WTC11 (cell line): ENCODE measurements around the gene CDK11A. TPM values are rescaled to one million over a fixed set of nuclear protein-coding genes. Genes with fewer than 3 reads are reported as not detected.

Source experiments
- ATAC-seq: fragments of 200-7000 bp; cut with Tn5 transposase; 2 replicates; pipeline ENCODE4 v1.10.0; 2021; ENCODE audit warnings: mild to moderate bottlenecking, moderate library complexity
- CTCF ChIA-PET: fragments of 300-600 bp; sonication (Branson Sonifier 250); formaldehyde crosslinking; loops from one replicate; lab custom pipeline; 2021; ENCODE audit warnings: antibody characterized with exemption; lab: Charles Lee
- POLR2A ChIA-PET: fragments of 350-600 bp; sonication (Branson Sonifier 250); formaldehyde crosslinking; loops from one replicate; lab custom pipeline; 2021; ENCODE audit warnings: antibody characterized with exemption; lab: Charles Lee
- DNase-seq: peaks from one replicate; pipeline ENCODE4 v3.0.0; 2021; ENCODE audit warnings: low spot score
- H3K27ac Mint-ChIP-seq: 2 replicates; pipeline ENCODE4 v1.8.0; 2021; ENCODE audit warnings: mixed read lengths
- H3K27me3 Mint-ChIP-seq: 2 replicates; pipeline ENCODE4 v1.8.0; 2021; ENCODE audit warnings: low read depth, mild to moderate bottlenecking, moderate library complexity, mixed read lengths
- H3K36me3 Mint-ChIP-seq: 2 replicates; pipeline ENCODE4 v1.8.0; 2021; ENCODE audit warnings: mixed read lengths
- H3K4me1 Mint-ChIP-seq: 2 replicates; pipeline ENCODE4 v1.8.0; 2022; ENCODE audit warnings: mixed read lengths
- H3K4me3 Mint-ChIP-seq: 2 replicates; pipeline ENCODE4 v1.8.0; 2021; ENCODE audit warnings: mild to moderate bottlenecking, moderate library complexity, mixed read lengths
- H3K9me3 Mint-ChIP-seq: 2 replicates; pipeline ENCODE4 v1.8.0; 2021; ENCODE audit warnings: mixed read lengths
- EMX1 ChIP-seq: fragments of 250-450 bp; sonication (Bioruptor Pico); IDR thresholded peaks from 2 replicates; pipeline ENCODE4 v1.8.0; 2021; ENCODE audit warnings: mild to moderate bottlenecking
- FOXP4 ChIP-seq: sonication (generic); formaldehyde crosslinking; IDR thresholded peaks from 2 replicates; pipeline ENCODE4 v1.8.0; 2022; ENCODE audit warnings: mild to moderate bottlenecking, missing genetic modification reagents
- KAT7 ChIP-seq: sonication (generic); formaldehyde crosslinking; IDR thresholded peaks from 2 replicates; pipeline ENCODE4 v1.8.1; 2023; ENCODE audit warnings: missing genetic modification reagents, mild to moderate bottlenecking, borderline replicate concordance
- MXD4 ChIP-seq: fragments of 250-450 bp; sonication (Bioruptor Pico); IDR thresholded peaks from 2 replicates; pipeline ENCODE4 v1.8.0; 2021; ENCODE audit warnings: mild to moderate bottlenecking, moderate library complexity, borderline replicate concordance
- NFATC4 ChIP-seq: fragments of 250-450 bp; sonication (Bioruptor Pico); IDR thresholded peaks from 2 replicates; pipeline ENCODE4 v1.9.0; 2021; ENCODE audit warnings: mild to moderate bottlenecking
- OVOL2 ChIP-seq: fragments of 250-450 bp; sonication (Bioruptor Pico); IDR thresholded peaks from 2 replicates; pipeline ENCODE4 v1.9.0; 2021; ENCODE audit warnings: mild to moderate bottlenecking, borderline replicate concordance
- RORB ChIP-seq: fragments of 250-450 bp; sonication (Bioruptor Pico); IDR thresholded peaks from 2 replicates; pipeline ENCODE4 v1.9.0; 2021; ENCODE audit warnings: mild to moderate bottlenecking
- TCF7 ChIP-seq: sonication (generic); formaldehyde crosslinking; IDR thresholded peaks from 2 replicates; pipeline ENCODE4 v1.8.0; 2022; ENCODE audit warnings: mild to moderate bottlenecking, low read depth, missing genetic modification reagents, moderate library complexity
- USF2 ChIP-seq: sonication (generic); formaldehyde crosslinking; IDR thresholded peaks from 2 replicates; pipeline ENCODE4 v1.8.1; 2023; ENCODE audit warnings: mild to moderate bottlenecking, missing genetic modification reagents, moderate library complexity
- ZNF317 ChIP-seq: sonication (generic); formaldehyde crosslinking; IDR thresholded peaks from 2 replicates; pipeline ENCODE4 v1.8.1; 2023; ENCODE audit warnings: low read depth, mild to moderate bottlenecking, moderate library complexity, missing genetic modification reagents, borderline replicate concordance
- ZSCAN18 ChIP-seq: fragments of 250-450 bp; sonication (Bioruptor Pico); IDR thresholded peaks from 2 replicates; pipeline ENCODE4 v2.1.2; 2022; ENCODE audit warnings: mild to moderate bottlenecking, moderate library complexity
- total RNA-seq: library from RNA; stranded (reverse); gene quantifications from 3 replicates; pipeline ENCODE4 v1.2.3, GENCODE V29; 2021
- TF ChIP-seq, protein P1 (sequence below): sonication (generic); formaldehyde crosslinking; IDR thresholded peaks from 2 replicates; pipeline ENCODE4 v1.8.0; 2023; ENCODE audit warnings: mild to moderate bottlenecking, missing genetic modification reagents
- TF ChIP-seq, protein P2 (sequence below): sonication (generic); formaldehyde crosslinking; IDR thresholded peaks from 2 replicates; pipeline ENCODE4 v1.8.0; 2023; ENCODE audit warnings: missing genetic modification reagents, mild to moderate bottlenecking, borderline replicate concordance

CDK11A gene
- total RNA-seq, 1 experiment from 2014 or later: 54.7 TPM

DNA sequence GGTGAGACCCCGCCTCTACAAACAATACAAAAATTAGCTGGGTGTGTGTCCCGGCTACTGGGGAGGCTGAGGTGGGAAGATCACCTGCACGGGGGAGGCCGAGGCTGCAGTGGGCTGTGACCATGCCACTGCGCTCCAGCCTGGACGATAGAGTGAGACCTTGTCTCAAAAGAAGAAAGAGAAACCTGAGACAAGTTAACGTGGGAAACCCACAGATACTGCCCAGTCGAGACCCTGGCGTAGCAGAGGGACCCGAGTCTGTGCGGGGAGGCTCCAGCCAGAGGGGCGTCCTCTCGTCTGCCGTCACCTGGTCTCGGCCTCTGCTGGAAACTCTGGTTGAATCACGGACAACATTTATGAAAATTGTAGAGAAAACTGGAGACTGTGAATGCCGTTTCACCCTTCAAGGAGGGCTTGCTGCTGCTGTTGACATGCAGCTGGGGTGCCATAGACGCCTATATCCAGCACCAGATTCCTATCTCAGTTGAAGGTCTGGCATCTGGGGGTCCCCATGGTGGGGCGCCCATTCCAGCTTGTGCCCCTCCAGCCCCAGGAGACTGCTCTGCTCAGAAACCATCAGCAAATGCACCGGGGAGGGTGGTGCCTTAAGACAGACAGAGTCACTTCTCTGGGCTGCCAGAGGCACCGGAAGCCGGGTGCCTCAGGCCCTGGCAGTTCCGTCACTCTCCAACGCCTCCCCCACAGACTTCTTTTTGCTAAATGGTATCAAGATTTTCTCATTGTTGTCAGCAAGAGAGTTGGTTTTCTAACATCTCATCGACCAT, 51.8 kb downstream of the CDK11A start:
- ChIA-PET POLR2A (no interaction called here), CTCF (no interaction called here)
- Mint-ChIP-seq H3K36me3 (peaks cover 30% of the 10 kb centered on the region), H3K27me3 (no peaks in the 10 kb centered on the region), H3K4me1 (no peaks in the 10 kb centered on the region), H3K27ac (no peak overlapping the region), H3K9me3 (no peaks in the 10 kb centered on the region), H3K4me3 (no peak overlapping the region)
- ATAC-seq (no peak), DNase-seq (no peak)
- TF ChIP-seq TCF7 (CRISPR knock-in tag) (no peak), RORB (no peak), ZSCAN18 (CRISPR knock-in tag) (no peak), MXD4 (CRISPR knock-in tag) (no peak), ZNF317 (CRISPR knock-in tag) (no peak)

DNA sequence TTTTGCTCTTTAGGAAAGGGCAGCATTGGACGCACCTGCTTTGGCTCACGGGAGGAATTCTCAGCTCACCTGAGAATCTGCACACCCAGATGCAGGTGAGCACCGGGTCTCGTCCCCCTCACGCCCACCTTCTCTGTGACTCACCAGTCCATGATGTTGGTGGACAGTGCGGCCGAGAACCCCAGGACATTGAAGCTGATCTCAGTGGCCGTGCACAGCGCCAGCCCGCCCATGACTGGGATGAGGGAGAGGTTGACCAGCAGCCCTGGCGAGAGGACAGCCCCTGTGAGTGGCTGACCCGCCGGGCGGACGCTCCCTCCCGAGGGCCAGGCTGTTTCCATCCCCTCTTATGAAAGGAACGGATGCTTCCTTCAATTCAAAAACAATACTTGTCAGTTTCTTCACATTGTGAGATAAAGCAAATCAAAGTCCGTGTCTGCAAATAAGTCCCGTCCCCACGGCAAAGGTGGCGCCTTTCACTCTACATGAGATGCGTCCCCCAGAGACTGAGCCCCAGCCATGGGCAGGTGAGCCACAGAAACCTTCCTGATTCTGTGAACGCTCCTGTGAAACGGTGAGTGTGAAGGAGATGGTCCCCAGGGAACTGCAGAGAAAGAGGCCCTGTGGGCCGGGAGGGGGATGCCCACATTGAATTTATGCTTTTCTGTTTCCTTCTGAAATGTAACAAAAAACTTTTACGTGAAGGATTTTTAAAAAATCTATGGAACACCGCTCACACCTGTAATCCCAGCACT, 52.6 kb downstream of the CDK11A start:
- no peak overlapping the region for H3K4me3 Mint-ChIP-seq
- no peak for DNase-seq
- no peaks in the 10 kb centered on the region for H3K9me3 Mint-ChIP-seq
- no peaks in the 10 kb centered on the region for H3K4me1 Mint-ChIP-seq
- H3K27ac Mint-ChIP-seq: no peak overlapping the region
- no peaks in the 10 kb centered on the region for H3K27me3 Mint-ChIP-seq
- CTCF ChIA-PET: no interaction called here
- no peak for TF ChIP-seq USF2 (CRISPR knock-in tag)
- TF ChIP-seq, protein P1, sequence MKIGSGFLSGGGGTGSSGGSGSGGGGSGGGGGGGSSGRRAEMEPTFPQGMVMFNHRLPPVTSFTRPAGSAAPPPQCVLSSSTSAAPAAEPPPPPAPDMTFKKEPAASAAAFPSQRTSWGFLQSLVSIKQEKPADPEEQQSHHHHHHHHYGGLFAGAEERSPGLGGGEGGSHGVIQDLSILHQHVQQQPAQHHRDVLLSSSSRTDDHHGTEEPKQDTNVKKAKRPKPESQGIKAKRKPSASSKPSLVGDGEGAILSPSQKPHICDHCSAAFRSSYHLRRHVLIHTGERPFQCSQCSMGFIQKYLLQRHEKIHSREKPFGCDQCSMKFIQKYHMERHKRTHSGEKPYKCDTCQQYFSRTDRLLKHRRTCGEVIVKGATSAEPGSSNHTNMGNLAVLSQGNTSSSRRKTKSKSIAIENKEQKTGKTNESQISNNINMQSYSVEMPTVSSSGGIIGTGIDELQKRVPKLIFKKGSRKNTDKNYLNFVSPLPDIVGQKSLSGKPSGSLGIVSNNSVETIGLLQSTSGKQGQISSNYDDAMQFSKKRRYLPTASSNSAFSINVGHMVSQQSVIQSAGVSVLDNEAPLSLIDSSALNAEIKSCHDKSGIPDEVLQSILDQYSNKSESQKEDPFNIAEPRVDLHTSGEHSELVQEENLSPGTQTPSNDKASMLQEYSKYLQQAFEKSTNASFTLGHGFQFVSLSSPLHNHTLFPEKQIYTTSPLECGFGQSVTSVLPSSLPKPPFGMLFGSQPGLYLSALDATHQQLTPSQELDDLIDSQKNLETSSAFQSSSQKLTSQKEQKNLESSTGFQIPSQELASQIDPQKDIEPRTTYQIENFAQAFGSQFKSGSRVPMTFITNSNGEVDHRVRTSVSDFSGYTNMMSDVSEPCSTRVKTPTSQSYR (CRISPR knock-in tag): no peak
- TF ChIP-seq, all 79 proteins: peak for 0
- ATAC-seq: no peak
- H3K36me3 Mint-ChIP-seq: peaks cover 30% of the 10 kb centered on the region
- POLR2A ChIA-PET: no interaction called here

DNA sequence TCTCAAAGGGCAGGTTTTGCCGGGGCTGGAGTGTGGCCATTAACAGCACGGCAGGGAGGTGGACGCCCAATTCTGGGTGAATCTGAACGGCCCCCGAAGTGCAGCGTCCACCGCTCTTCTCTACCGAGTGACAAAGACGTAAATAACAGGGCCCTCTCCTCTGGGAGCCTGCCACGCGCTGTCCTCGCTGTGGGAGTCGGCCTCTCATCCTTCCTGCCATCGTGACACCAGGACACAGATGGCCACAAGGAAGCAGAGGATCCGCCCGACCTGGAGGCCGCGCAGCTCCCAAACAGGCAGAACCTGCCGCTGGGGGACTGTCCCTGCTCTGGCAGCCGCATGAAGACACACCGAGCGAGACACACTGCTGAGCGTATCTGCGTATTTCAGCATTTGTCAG, 53.3 kb downstream of the CDK11A start:
- Mint-ChIP-seq H3K4me1 (no peaks in the 10 kb centered on the region), H3K9me3 (no peaks in the 10 kb centered on the region), H3K4me3 (no peak overlapping the region), H3K36me3 (peaks cover 35% of the 10 kb centered on the region), H3K27ac (no peak overlapping the region)
- DNase-seq (no peak), ATAC-seq (no peak)
- ChIA-PET POLR2A (no interaction called here), CTCF (no interaction called here)
- TF ChIP-seq NFATC4 (no peak), KAT7 (no peak)
- TF ChIP-seq, all 79 proteins: peak for 0
- no peaks in the 10 kb centered on the region for H3K27me3 Mint-ChIP-seq

DNA sequence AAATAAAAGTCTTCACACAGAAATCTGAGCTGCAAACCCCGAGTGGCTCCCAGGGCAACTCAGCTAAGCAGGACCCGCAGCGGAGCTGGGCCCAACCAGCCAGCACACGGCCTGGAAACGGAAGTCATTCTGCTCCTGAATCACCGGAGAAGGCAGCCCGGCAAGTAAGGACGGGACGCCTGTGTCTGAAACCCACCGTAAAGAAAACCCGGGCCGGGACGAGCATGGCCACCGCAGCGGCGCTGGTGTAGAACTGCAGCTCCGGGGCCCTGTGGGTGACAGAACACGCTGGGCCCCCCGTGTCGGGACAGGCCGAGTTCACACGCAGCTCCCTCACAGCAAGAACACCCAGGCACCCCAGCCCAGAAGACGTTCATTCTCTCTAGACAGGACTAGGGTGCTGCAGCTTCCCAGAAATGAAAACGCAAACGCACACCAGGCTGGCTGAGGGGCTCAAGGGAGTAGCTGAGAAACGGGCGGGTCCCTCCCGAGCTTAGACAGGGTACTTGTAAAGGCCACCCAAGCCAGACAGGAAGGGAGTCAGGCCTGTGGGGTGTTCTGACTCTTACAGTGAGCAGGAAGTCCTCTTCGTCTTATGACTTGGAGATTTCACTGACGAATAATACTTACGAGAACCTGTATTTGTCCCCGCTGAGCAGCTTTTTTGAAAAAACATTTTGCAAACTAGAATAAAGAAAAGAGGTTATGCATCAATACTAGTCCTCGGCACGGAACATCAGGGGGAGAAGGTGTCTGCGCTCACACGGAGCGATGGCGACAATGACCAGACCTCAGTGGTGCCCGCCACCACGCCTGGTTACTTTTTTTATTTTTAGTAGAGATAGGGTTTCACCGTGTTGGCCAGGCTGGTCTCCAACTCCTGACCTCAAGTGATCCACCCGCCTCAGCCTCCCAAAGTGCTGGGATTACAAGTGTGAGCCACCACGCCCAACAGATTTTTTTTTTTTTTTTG, 54.4 kb downstream of the CDK11A start:
- Mint-ChIP-seq H3K27me3 (no peaks in the 10 kb centered on the region), H3K4me3 (no peak overlapping the region), H3K9me3 (no peaks in the 10 kb centered on the region), H3K4me1 (no peaks in the 10 kb centered on the region), H3K27ac (no peak overlapping the region), H3K36me3 (peaks cover 39% of the 10 kb centered on the region)
- ATAC-seq: no peak
- DNase-seq: no peak
- CTCF ChIA-PET: interaction anchor here (1.9 kb wide), 1 partner anchor 9 kb away, joined by 15 read pairs; no protein-coding TSS in a partner anchor
- POLR2A ChIA-PET: no interaction called here
- TF ChIP-seq OVOL2 (CRISPR knock-in tag) (no peak), EMX1 (no peak), FOXP4 (CRISPR knock-in tag) (no peak), TCF7 (CRISPR knock-in tag) (no peak)
- TF ChIP-seq, protein P2, sequence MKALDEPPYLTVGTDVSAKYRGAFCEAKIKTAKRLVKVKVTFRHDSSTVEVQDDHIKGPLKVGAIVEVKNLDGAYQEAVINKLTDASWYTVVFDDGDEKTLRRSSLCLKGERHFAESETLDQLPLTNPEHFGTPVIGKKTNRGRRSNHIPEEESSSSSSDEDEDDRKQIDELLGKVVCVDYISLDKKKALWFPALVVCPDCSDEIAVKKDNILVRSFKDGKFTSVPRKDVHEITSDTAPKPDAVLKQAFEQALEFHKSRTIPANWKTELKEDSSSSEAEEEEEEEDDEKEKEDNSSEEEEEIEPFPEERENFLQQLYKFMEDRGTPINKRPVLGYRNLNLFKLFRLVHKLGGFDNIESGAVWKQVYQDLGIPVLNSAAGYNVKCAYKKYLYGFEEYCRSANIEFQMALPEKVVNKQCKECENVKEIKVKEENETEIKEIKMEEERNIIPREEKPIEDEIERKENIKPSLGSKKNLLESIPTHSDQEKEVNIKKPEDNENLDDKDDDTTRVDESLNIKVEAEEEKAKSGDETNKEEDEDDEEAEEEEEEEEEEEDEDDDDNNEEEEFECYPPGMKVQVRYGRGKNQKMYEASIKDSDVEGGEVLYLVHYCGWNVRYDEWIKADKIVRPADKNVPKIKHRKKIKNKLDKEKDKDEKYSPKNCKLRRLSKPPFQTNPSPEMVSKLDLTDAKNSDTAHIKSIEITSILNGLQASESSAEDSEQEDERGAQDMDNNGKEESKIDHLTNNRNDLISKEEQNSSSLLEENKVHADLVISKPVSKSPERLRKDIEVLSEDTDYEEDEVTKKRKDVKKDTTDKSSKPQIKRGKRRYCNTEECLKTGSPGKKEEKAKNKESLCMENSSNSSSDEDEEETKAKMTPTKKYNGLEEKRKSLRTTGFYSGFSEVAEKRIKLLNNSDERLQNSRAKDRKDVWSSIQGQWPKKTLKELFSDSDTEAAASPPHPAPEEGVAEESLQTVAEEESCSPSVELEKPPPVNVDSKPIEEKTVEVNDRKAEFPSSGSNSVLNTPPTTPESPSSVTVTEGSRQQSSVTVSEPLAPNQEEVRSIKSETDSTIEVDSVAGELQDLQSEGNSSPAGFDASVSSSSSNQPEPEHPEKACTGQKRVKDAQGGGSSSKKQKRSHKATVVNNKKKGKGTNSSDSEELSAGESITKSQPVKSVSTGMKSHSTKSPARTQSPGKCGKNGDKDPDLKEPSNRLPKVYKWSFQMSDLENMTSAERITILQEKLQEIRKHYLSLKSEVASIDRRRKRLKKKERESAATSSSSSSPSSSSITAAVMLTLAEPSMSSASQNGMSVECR (CRISPR knock-in tag): no peak
